PC-9 (cell line): ENCODE measurements around the gene MRPL53. TPM values are rescaled to one million over a fixed set of nuclear protein-coding genes. Genes with fewer than 3 reads are reported as not detected.
"Not testable (repeated sequence)": the region's sequence is repeated elsewhere in the genome, so short reads cannot be mapped to it uniquely, and the experiment has no call there.

ENCODE experiments used
- BruUV-seq: library from RNA; stranded (reverse); fragments of 400-500 nt; replicated peaks from 2 replicates; lab custom pipeline; 2021; lab: Mats Ljungman, UMichigan
- CTCF ChIA-PET: fragments of 300-600 bp; sonication (Branson Sonifier 250); formaldehyde crosslinking; loops from one replicate; lab custom pipeline; 2022; ENCODE audit warnings: antibody characterized with exemption; lab: Charles Lee
- POLR2A ChIA-PET: fragments of 300-600 bp; sonication (Branson Sonifier 250); formaldehyde crosslinking; loops from one replicate; lab custom pipeline; 2022; ENCODE audit warnings: antibody characterized with exemption; ENCODE audit not compliant: unreplicated experiment; lab: Charles Lee
- DNase-seq, 2 experiments: peaks; one replicate each; pipeline versions ENCODE4 v3.0.0 to v3.0.0-alpha.2; 2015 to 2022; ENCODE audit warnings: mixed read lengths in 1 of 2
- H2AFZ ChIP-seq: fragments of 200-600 bp; sonication (generic); 2 replicates; pipeline ENCODE4 v1.8.1; 2017; ENCODE audit warnings: antibody characterized with exemption
- H3F3A ChIP-seq: fragments of 200-600 bp; sonication (generic); 2 replicates; pipeline ENCODE4 v1.8.1; 2017; ENCODE audit warnings: antibody characterized with exemption, mild to moderate bottlenecking, low read depth; ENCODE audit not compliant: insufficient read depth
- H3K27ac ChIP-seq: fragments of 200-600 bp; sonication (generic); 2 replicates; pipeline ENCODE4 v1.6.1; 2016; ENCODE audit warnings: mixed run types
- H3K27me3 ChIP-seq: fragments of 200-600 bp; sonication (generic); 2 replicates; pipeline ENCODE4 v1.6.1; 2016; ENCODE audit warnings: low read depth, mixed run types; ENCODE audit not compliant: insufficient read depth
- H3K36me3 ChIP-seq: fragments of 200-600 bp; sonication (generic); 2 replicates; pipeline ENCODE4 v1.6.1; 2016; ENCODE audit warnings: low read depth, mixed run types
- H3K4me1 ChIP-seq: fragments of 200-600 bp; sonication (generic); replicated peaks from 2 replicates; pipeline ENCODE4 v1.6.1; 2016; ENCODE audit warnings: mixed run types; ENCODE audit not compliant: insufficient read depth
- H3K4me2 ChIP-seq: fragments of 200-600 bp; sonication (generic); 2 replicates; pipeline ENCODE4 v1.6.1; 2017; ENCODE audit warnings: mixed run types
- H3K4me3 ChIP-seq: fragments of 200-600 bp; sonication (generic); 2 replicates; pipeline ENCODE4 v1.6.1; 2016; ENCODE audit warnings: mixed run types
- H3K79me2 ChIP-seq: fragments of 200-600 bp; sonication (generic); 2 replicates; pipeline ENCODE4 v1.6.1; 2017; ENCODE audit warnings: low read depth, mixed run types
- H3K9me2 ChIP-seq: fragments of 200-600 bp; sonication (generic); 2 replicates; pipeline ENCODE4 v1.8.1; 2017; ENCODE audit warnings: mild to moderate bottlenecking; ENCODE audit not compliant: insufficient read depth
- H3K9me3 ChIP-seq: fragments of 200-600 bp; sonication (generic); 2 replicates; pipeline ENCODE4 v1.8.1; 2016; ENCODE audit warnings: low read depth; ENCODE audit not compliant: insufficient read depth
- H4K20me1 ChIP-seq: fragments of 200-600 bp; sonication (generic); 2 replicates; pipeline ENCODE4 v1.8.1; 2017; ENCODE audit not compliant: insufficient read depth
- EZH2 ChIP-seq: fragments of 200-600 bp; sonication (generic); IDR thresholded peaks from 2 replicates; pipeline ENCODE4 v1.8.0; 2017; ENCODE audit warnings: antibody characterized with exemption, low read depth
- intact Hi-C: fragments of 100-400 bp; cut with micrococcal nuclease; formaldehyde crosslinking; loops from one replicate; pipeline ENCODE4 v1.10.0; 2022; ENCODE audit not compliant: unreplicated experiment
- total RNA-seq: library from RNA; stranded (reverse); gene quantifications from 2 replicates; pipeline ENCODE4 v1.2.3, GENCODE V29; 2021
- TF ChIP-seq, protein P1 (sequence below): fragments of 200-600 bp; sonication (generic); conservative IDR thresholded peaks from 2 replicates; pipeline ENCODE4 v1.6.1; 2017; ENCODE audit warnings: mixed run types, antibody characterized with exemption, mild to moderate bottlenecking, moderate library complexity

Gene MRPL53
- total RNA-seq, 1 experiment from 2014 or later = 51.1 TPM

DNA sequence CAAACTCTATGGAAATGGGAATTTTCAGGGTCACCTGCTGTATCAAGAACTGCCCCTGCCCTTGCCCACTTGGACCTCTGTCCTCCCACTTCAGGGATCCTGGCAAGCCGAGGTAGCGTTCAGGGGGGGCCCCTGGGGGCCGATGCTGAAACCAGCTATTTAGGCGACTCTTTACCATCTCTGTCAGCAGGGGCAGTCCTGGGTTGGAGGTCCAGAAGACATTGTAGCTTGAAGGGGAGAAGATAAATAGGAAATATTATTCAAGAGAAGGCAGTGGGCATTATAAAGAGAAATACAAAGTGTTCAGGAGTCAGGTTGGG is 9.7 kb downstream of the MRPL53 start:
- CTCF ChIA-PET = no interaction called here

DNA sequence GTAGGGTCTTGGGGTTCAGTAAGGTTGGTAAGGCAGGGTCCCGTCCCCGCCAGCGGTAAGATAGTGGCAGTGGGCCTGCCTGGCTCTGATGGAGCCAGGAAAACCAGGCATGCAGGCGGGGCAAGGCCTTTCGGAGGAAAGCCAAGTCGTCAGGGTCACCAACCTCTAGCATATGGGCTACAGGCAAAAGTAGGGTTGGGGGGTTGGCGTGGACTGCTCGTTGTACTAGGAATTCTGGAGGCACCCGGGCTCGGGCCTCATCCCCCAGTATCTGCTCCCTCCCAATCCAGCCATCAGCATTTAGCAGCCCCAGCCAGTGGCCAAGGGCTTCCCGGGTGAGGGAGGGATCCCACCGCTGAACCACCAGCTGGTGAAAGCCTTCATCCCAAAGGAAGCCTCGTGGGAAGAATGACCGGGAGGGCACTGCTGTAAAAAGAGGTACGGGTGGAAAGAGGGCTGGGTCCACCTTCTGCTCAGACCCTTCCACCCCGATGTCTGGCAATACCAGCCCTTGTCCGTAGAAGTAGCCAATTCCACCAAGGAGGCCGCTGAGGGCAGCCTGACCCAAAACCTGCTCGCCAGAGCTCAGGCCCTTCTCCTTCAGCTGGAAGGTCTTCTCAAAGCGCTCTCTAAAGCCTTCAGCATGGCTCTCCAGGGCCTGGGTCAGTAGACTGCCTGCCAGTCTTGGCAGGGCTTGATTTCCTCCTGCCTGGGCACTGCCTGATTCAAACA is 10.3 kb downstream of the MRPL53 start:
- ChIA-PET POLR2A (no interaction called here), CTCF (interaction anchor here (0.5 kb wide), 1 partner anchor 24 kb away, joined by 4 read pairs; no protein-coding TSS in a partner anchor)
- H3K4me3 ChIP-seq = no peak overlapping the region
- DNase-seq = no peak
- peaks cover 22% of the 10 kb centered on the region; the same call in 1 of the 2 replicates for H3F3A ChIP-seq
- no peaks in the 10 kb centered on the region for H3K9me2 ChIP-seq
- peaks cover 22% of the 10 kb centered on the region for H3K4me1 ChIP-seq
- H3K4me2 ChIP-seq = no peak overlapping the region
- no peaks in the 10 kb centered on the region for H3K27me3 ChIP-seq
- H3K27ac ChIP-seq = no peak overlapping the region
- no peaks in the 10 kb centered on the region for H4K20me1 ChIP-seq
- H3K36me3 ChIP-seq = peaks cover 15% of the 10 kb centered on the region
- H3K79me2 ChIP-seq = peaks cover 32% of the 10 kb centered on the region
- TF ChIP-seq, protein P1, sequence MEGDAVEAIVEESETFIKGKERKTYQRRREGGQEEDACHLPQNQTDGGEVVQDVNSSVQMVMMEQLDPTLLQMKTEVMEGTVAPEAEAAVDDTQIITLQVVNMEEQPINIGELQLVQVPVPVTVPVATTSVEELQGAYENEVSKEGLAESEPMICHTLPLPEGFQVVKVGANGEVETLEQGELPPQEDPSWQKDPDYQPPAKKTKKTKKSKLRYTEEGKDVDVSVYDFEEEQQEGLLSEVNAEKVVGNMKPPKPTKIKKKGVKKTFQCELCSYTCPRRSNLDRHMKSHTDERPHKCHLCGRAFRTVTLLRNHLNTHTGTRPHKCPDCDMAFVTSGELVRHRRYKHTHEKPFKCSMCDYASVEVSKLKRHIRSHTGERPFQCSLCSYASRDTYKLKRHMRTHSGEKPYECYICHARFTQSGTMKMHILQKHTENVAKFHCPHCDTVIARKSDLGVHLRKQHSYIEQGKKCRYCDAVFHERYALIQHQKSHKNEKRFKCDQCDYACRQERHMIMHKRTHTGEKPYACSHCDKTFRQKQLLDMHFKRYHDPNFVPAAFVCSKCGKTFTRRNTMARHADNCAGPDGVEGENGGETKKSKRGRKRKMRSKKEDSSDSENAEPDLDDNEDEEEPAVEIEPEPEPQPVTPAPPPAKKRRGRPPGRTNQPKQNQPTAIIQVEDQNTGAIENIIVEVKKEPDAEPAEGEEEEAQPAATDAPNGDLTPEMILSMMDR = no peak
- TF ChIP-seq EZH2 = no peak
- no peaks in the 10 kb centered on the region for H3K9me3 ChIP-seq
- no TSS peak for BruUV-seq
- intact Hi-C loops = no loop called here
- no peak overlapping the region for H2AFZ ChIP-seq

More for the DNA sequence above, 9.7 kb downstream of the MRPL53 start:
- no peaks in the 10 kb centered on the region for H3K9me2 ChIP-seq
- peaks cover 15% of the 10 kb centered on the region for H3K36me3 ChIP-seq
- H3K4me1 ChIP-seq = peaks cover 18% of the 10 kb centered on the region
- H3K4me2 ChIP-seq = no peak overlapping the region
- TF ChIP-seq, protein P1 = no peak
- no peak for TF ChIP-seq EZH2
- H4K20me1 ChIP-seq = no peaks in the 10 kb centered on the region
- H3K79me2 ChIP-seq = peaks cover 32% of the 10 kb centered on the region
- intact Hi-C loops = no loop called here
- H3K27me3 ChIP-seq = no peaks in the 10 kb centered on the region
- no TSS peak for BruUV-seq
- H3K27ac ChIP-seq = no peak overlapping the region
- H3K4me3 ChIP-seq = no peak overlapping the region
- no peak overlapping the region for H2AFZ ChIP-seq
- no peak for DNase-seq
- no peaks in the 10 kb centered on the region for H3K9me3 ChIP-seq
- H3F3A ChIP-seq = peaks cover 27% of the 10 kb centered on the region; the same call in 1 of the 2 replicates
- POLR2A ChIA-PET = no interaction called here

DNA sequence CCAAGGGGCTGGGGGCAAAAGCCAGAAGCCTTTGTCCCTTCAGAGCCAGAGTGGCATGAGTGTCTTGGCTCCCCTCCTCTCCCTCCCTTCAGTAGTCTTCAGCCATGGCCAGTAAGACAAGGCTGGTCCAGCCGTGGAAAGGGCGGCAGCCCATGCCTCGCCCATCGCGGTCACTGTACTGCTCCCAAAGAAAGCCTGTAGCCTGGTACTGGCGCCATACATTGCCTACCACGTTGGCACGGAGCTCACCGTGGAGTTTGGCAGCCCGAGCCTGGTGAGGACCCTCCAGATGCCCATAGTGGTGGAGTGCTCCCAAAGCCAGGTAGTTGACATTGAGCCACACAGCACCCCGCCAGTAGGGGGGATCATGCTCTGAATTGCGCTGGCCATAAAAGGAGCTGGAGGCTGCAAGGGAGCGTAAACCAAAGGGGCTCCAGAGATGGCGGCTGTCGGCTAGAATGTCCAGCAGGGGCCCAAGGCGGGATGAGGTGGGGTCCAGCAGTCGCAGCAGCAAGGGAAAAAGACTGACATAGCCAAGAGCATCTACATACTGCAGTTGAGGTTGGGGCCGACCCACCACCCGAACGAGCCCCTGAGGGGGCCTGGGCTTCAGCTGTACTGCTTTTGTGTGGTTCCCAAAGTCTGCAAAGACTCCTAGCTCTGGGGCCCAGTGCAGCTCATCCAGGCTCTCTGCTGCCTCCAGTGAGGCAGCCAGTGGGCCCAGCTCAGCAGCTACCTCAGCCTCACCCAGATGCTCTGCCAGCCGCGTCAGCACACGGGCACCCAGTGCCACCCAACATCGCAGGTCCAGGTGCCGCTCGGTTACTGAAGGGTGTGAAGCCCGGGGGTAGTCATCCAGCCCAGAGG is 11.1 kb downstream of the MRPL53 start:
- peaks cover 37% of the 10 kb centered on the region for H3K79me2 ChIP-seq
- intact Hi-C loops = no loop called here
- H4K20me1 ChIP-seq = no peaks in the 10 kb centered on the region
- POLR2A ChIA-PET = no interaction called here
- H3K4me3 ChIP-seq = no peak overlapping the region
- TF ChIP-seq EZH2 = no peak
- TF ChIP-seq, protein P1 = no peak; the same call in 1 of the 2 replicates
- H3K27ac ChIP-seq = no peak overlapping the region
- no peaks in the 10 kb centered on the region for H3K9me3 ChIP-seq
- H3K27me3 ChIP-seq = no peaks in the 10 kb centered on the region
- peaks cover 25% of the 10 kb centered on the region for H3F3A ChIP-seq
- H3K9me2 ChIP-seq = no peaks in the 10 kb centered on the region
- peaks cover 15% of the 10 kb centered on the region for H3K36me3 ChIP-seq
- peaks cover 22% of the 10 kb centered on the region for H3K4me1 ChIP-seq
- no peak for DNase-seq
- no peak overlapping the region for H3K4me2 ChIP-seq
- CTCF ChIA-PET = interaction anchor here (0.5 kb wide), 1 partner anchor 24 kb away, joined by 4 read pairs; no protein-coding TSS in a partner anchor
- no TSS peak for BruUV-seq
- H2AFZ ChIP-seq = no peak overlapping the region

DNA sequence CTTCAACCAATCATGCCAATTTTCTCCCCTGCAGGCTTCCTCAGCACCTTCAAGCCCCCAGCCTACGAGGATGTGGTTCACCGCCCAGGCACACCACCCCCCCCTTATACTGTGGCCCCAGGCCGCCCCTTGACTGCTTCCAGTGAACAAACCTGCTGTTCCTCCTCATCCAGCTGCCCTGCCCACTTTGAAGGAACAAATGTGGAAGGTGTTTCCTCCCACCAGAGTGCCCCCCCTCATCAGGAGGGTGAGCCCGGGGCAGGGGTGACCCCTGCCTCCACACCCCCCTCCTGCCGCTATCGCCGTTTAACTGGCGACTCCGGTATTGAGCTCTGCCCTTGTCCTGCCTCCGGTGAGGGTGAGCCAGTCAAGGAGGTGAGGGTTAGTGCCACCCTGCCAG is 12.3 kb downstream of the MRPL53 start:
- H3K9me2 ChIP-seq, H3K9me3 ChIP-seq, BruUV-seq, intact Hi-C loops, CTCF ChIA-PET, H3K27ac ChIP-seq, DNase-seq, H2AFZ ChIP-seq, H3K4me3 ChIP-seq, H3K27me3 ChIP-seq, H4K20me1 ChIP-seq, POLR2A ChIA-PET: not testable (repeated sequence)
- peaks cover 15% of the 10 kb centered on the region for H3K36me3 ChIP-seq
- H3F3A ChIP-seq = peaks cover 31% of the 10 kb centered on the region
- H3K4me1 ChIP-seq = peaks cover 24% of the 10 kb centered on the region
- peaks cover 41% of the 10 kb centered on the region for H3K79me2 ChIP-seq
- 0 out of 2 replicates have a peak overlapping the region, but pooled peaks have one; percentile 99 for H3K4me2 ChIP-seq
